Measurements from ENCODE around the gene NCKAP5. TPM values are rescaled to one million over a fixed set of nuclear protein-coding genes. Genes with fewer than 3 reads are reported as not detected.

NCKAP5 gene
- total and polyA plus RNA-seq, 8 donors: 4.0 to 22.1 (median 14.4) TPM

GRCh38 chr2:133541376-133541775 lies 26.9 kb downstream of the NCKAP5 start:
- Histone ChIP-seq H3K27ac (no peak overlapping the region), H3K27me3 (no peaks in the 10 kb centered on the region), H3K9me3 (no peaks in the 10 kb centered on the region), H3K4me3 (no peak overlapping the region), H3K36me3 (no peaks in the 10 kb centered on the region), H3K4me1 (no peaks in the 10 kb centered on the region)
- intact Hi-C loops (cut with DNase I): no loop called here
- peak in 1 of 4 donors; percentile 27 for DNase-seq
- no peak for ATAC-seq
- TF ChIP-seq CTCF (IDR thresholded peaks at IDR 0.05): no peak

- DNase-seq (no peak), ATAC-seq (no peak)
- intact Hi-C loops (cut with DNase I): no loop called here
Observed at GRCh38 chr2:133532919-133533318, 35.3 kb downstream of the NCKAP5 start.

GRCh38 chr2:133531382-133531781 lies 36.9 kb downstream of the NCKAP5 start:
- no peak for TF ChIP-seq CTCF (IDR thresholded peaks at IDR 0.05)
- Histone ChIP-seq H3K4me1 (no peaks in the 10 kb centered on the region), H3K4me3 (no peak overlapping the region), H3K27me3 (no peaks in the 10 kb centered on the region), H3K9me3 (no peaks in the 10 kb centered on the region), H3K36me3 (no peaks in the 10 kb centered on the region), H3K27ac (no peak overlapping the region)
- DNase-seq (no peak), ATAC-seq (no peak)
- intact Hi-C loops (cut with DNase I): no loop called here

More at GRCh38 chr2:133532919-133533318, 35.3 kb downstream of the NCKAP5 start:
- Histone ChIP-seq H3K27ac (no peak overlapping the region), H3K4me3 (no peak overlapping the region), H3K27me3 (no peaks in the 10 kb centered on the region), H3K36me3 (no peaks in the 10 kb centered on the region), H3K4me1 (no peaks in the 10 kb centered on the region), H3K9me3 (no peaks in the 10 kb centered on the region)
- TF ChIP-seq CTCF (IDR thresholded peaks at IDR 0.05): no peak

GRCh38 chr2:133530645-133531044 lies 37.6 kb downstream of the NCKAP5 start:
- intact Hi-C loops (cut with DNase I): no loop called here
- no peak overlapping the region for H3K27ac ChIP-seq
- H3K4me1 ChIP-seq: no peaks in the 10 kb centered on the region
- no peak for DNase-seq
- no peaks in the 10 kb centered on the region for H3K27me3 ChIP-seq
- no peak overlapping the region for H3K4me3 ChIP-seq
- TF ChIP-seq CTCF (IDR thresholded peaks at IDR 0.05): no peak
- H3K9me3 ChIP-seq: no peaks in the 10 kb centered on the region
- no peak for ATAC-seq
- H3K36me3 ChIP-seq: no peaks in the 10 kb centered on the region

- Histone ChIP-seq H3K4me3 (no peak overlapping the region), H3K27me3 (no peaks in the 10 kb centered on the region), H3K9me3 (no peaks in the 10 kb centered on the region), H3K36me3 (no peaks in the 10 kb centered on the region), H3K27ac (no peak overlapping the region), H3K4me1 (no peaks in the 10 kb centered on the region)
- intact Hi-C loops (cut with DNase I): no loop called here
- peak; percentile 33 for ATAC-seq
- TF ChIP-seq CTCF (IDR thresholded peaks at IDR 0.05): no peak
- peak in 2 of 4 donors; percentile 80 to 89 for DNase-seq
Observed at GRCh38 chr2:133526530-133527300, 41.5 kb downstream of the NCKAP5 start.
